K562 (cell line): ENCODE measurements around the gene BRAF. TPM values are rescaled to one million over a fixed set of nuclear protein-coding genes. Genes with fewer than 3 reads are reported as not detected.

Source experiments
- E2F5 ChIP-seq: sonication (generic); formaldehyde crosslinking; IDR thresholded peaks from 2 replicates; pipeline ENCODE4 v1.8.0; 2022; ENCODE audit warnings: mild to moderate bottlenecking, missing genetic modification reagents
- FOXP4 ChIP-seq: sonication (generic); formaldehyde crosslinking; IDR thresholded peaks from 2 replicates; pipeline ENCODE4 v1.8.0; 2022; ENCODE audit warnings: mild to moderate bottlenecking, missing genetic modification reagents, borderline replicate concordance
- HMBOX1 ChIP-seq: sonication (generic); IDR thresholded peaks from 2 replicates; pipeline ENCODE4 v1.6.1; 2016
- IRF9 ChIP-seq: fragments of 450-650 bp; IDR thresholded peaks from 2 replicates; pipeline ENCODE4 v1.6.1; 2016; ENCODE audit warnings: missing biosample characterization, missing genetic modification characterization
- MGA ChIP-seq: fragments of 450-650 bp; IDR thresholded peaks from 2 replicates; pipeline ENCODE4 v1.6.1; 2016; ENCODE audit warnings: mild to moderate bottlenecking, moderate library complexity
- NBN ChIP-seq: fragments of 450-650 bp; IDR thresholded peaks from 2 replicates; pipeline ENCODE4 v1.6.1; 2016; ENCODE audit warnings: low read depth, mild to moderate bottlenecking
- NFIX ChIP-seq: fragments of 250-450 bp; sonication (Bioruptor Pico); IDR thresholded peaks from 2 replicates; pipeline ENCODE4 v1.4.0; 2020; ENCODE audit warnings: low read depth, mild to moderate bottlenecking, moderate library complexity
- RCOR1 ChIP-seq, 2 experiments: IDR thresholded peaks; 2 replicates each; pipeline ENCODE4 v1.6.1; 2012; ENCODE audit warnings: low read depth in 2 of 2, low read length in 2 of 2, borderline replicate concordance in 1 of 2, improper control_type of control experiment in 1 of 2
- SMARCA5 ChIP-seq: fragments of 450-650 bp; IDR thresholded peaks from 2 replicates; pipeline ENCODE4 v1.6.1; 2016
- SREBF2 ChIP-seq: sonication (generic); formaldehyde crosslinking; IDR thresholded peaks from 2 replicates; pipeline ENCODE4 v1.4.0; 2020; ENCODE audit warnings: mild to moderate bottlenecking, missing genetic modification reagents
- ZNF707 ChIP-seq: fragments of 250-450 bp; sonication (Bioruptor Pico); conservative IDR thresholded peaks from 2 replicates; pipeline ENCODE4 v1.8.0; 2022; ENCODE audit warnings: inconsistent platforms, mild to moderate bottlenecking, moderate library complexity
- polyA plus RNA-seq, 8 experiments: library from polyadenylated mRNA; depleted of rRNA in 4 of 8; stranded (reverse) in 5 of 8; unstranded in 3 of 8; fragments of >200 nt; fragmentation: Nextera tagmentation in 2 of 8; fragmentation: Illumina TruSeq in 1 of 8; extraction: Ambion mirVana in 2 of 8; extraction: Trizol in 1 of 8; gene quantifications; 2 replicates each; pipeline versions ENCODE4 v1.2.1 to v1.2.3, GENCODE V29; 2011 to 2014; ENCODE audit warnings: inconsistent platforms in 1 of 8, missing spikeins in 1 of 8
- total RNA-seq, 7 experiments: library from RNA; depleted of rRNA in 6 of 7; stranded (reverse); fragments of >200 nt in 6 of 7; fragmentation: Illumina TruSeq in 2 of 7; extraction: Trizol in 2 of 7; gene quantifications; 2 replicates each; pipeline versions ENCODE4 v1.2.1 to v1.2.3, GENCODE V29; 2011 to 2021; ENCODE audit warnings: low replicate concordance in 1 of 7

The BRAF gene
- total and polyA plus RNA-seq, 9 of the 15 experiments (the other 6 are each of a cell fraction or from before 2014, with no cell fraction given) = 3.6 to 38.3 (median 21.9) TPM

GRCh38 chr7:140670343-140670935 lies 254.3 kb downstream of the BRAF start (continued):
- TF ChIP-seq E2F5 (no peak), NBN (no peak), IRF9 (tag) (no peak), RCOR1 (IDR thresholded peaks at IDR 0.05; ENCODE audit: borderline replicate concordance in 1 of 2, low read depth in 2 of 2, low read length in 2 of 2) (peak in 1 of 2 experiments; percentile 57; a peak in 2 of 4 replicates), MGA (no peak), SMARCA5 (no peak), ZNF707 (CRISPR knock-in tag) (no peak), SREBF2 (CRISPR knock-in tag) (no peak), FOXP4 (CRISPR knock-in tag) (no peak), NFIX (CRISPR knock-in tag) (no peak), HMBOX1 (peak; percentile 71; the same call in 1 of the 2 replicates)
